NCI-H1930 (cell line): ENCODE measurements around the gene SCTR.

ENCODE experiments used
- DNase-seq, 2 experiments: peaks; one replicate each; lab custom pipeline; 2025; lab: John Stamatoyannopoulos, UW

The SCTR gene

GRCh38 chr2:119487434-119488244 lies 36.6 kb downstream of the SCTR start:
- no peak for DNase-seq

- DNase-seq: no peak
These were observed 37.4 kb downstream of the SCTR start for GRCh38 chr2:119486886-119487285.

- no peak for DNase-seq
These were observed 38.0 kb downstream of the SCTR start for GRCh38 chr2:119486196-119486827.

- no peak for DNase-seq
These were observed 38.8 kb downstream of the SCTR start for GRCh38 chr2:119485336-119486110.

GRCh38 chr2:119484834-119485233 lies 39.4 kb downstream of the SCTR start:
- DNase-seq: no peak

- no peak for DNase-seq
These were observed 40.2 kb downstream of the SCTR start for GRCh38 chr2:119483896-119484718.

- DNase-seq: no peak
These were observed 40.9 kb downstream of the SCTR start for GRCh38 chr2:119483395-119483753.

- no peak for DNase-seq
These were observed 41.5 kb downstream of the SCTR start for GRCh38 chr2:119482481-119483394.

GRCh38 chr2:119481501-119482455 lies 42.5 kb downstream of the SCTR start:
- DNase-seq: no peak

- no peak for DNase-seq
These were observed 43.6 kb downstream of the SCTR start for GRCh38 chr2:119480718-119481142.

- no peak for DNase-seq
These were observed 44.1 kb downstream of the SCTR start for GRCh38 chr2:119480184-119480583.

GRCh38 chr2:119478978-119479295 lies 45.3 kb downstream of the SCTR start:
- no peak for DNase-seq

- no peak for DNase-seq
These were observed 45.9 kb downstream of the SCTR start for GRCh38 chr2:119478188-119478977.

- no peak for DNase-seq
These were observed 47.2 kb downstream of the SCTR start for GRCh38 chr2:119477113-119477505.

GRCh38 chr2:119476301-119477112 lies 47.8 kb downstream of the SCTR start:
- DNase-seq: peak; percentile 35

GRCh38 chr2:119475857-119476244 lies 48.4 kb downstream of the SCTR start:
- DNase-seq: no peak

GRCh38 chr2:119475225-119475856 lies 48.9 kb downstream of the SCTR start:
- DNase-seq: no peak
